Right forelimb (tissue), 1 donor: ENCODE data around the gene YTHDF1.

Experiments used
- DNase-seq: peaks from one replicate; pipeline ENCODE4 v3.0.0-alpha.2; 2018

Gene YTHDF1

GRCh38 chr20:63247671-63248228 lies 31.8 kb upstream of the YTHDF1 start:
- DNase-seq = no peak

GRCh38 chr20:63246490-63247288 lies 30.8 kb upstream of the YTHDF1 start:
- no peak for DNase-seq

GRCh38 chr20:63244468-63244867 lies 28.5 kb upstream of the YTHDF1 start:
- DNase-seq = no peak

GRCh38 chr20:63243604-63244247 lies 27.8 kb upstream of the YTHDF1 start:
- DNase-seq = no peak

GRCh38 chr20:63242736-63243135 lies 26.8 kb upstream of the YTHDF1 start:
- no peak for DNase-seq

GRCh38 chr20:63241272-63241671 lies 25.3 kb upstream of the YTHDF1 start:
- no peak for DNase-seq

- DNase-seq = no peak
These were observed 24.1 kb upstream of the YTHDF1 start for GRCh38 chr20:63240004-63240403.

- no peak for DNase-seq
These were observed 23.5 kb upstream of the YTHDF1 start for GRCh38 chr20:63239431-63239830.

- DNase-seq = no peak
These were observed 22.7 kb upstream of the YTHDF1 start for GRCh38 chr20:63238514-63239125.

- DNase-seq = no peak
These were observed 22.1 kb upstream of the YTHDF1 start for GRCh38 chr20:63238031-63238430.

GRCh38 chr20:63236116-63236837 lies 20.3 kb upstream of the YTHDF1 start:
- no peak for DNase-seq

- no peak for DNase-seq
These were observed 19.6 kb upstream of the YTHDF1 start, which contains the start of gene BIRC7 for GRCh38 chr20:63235399-63235983. BIRC7 (plus strand) TSS chr20:63235905; CDS start chr20:63236097, 192 bp downstream.

- DNase-seq = no peak
These were observed 18.9 kb upstream of the YTHDF1 start for GRCh38 chr20:63234693-63235398.

- DNase-seq = no peak
These were observed 18.0 kb upstream of the YTHDF1 start for GRCh38 chr20:63233924-63234323.

- no peak for DNase-seq
These were observed 17.1 kb upstream of the YTHDF1 start for GRCh38 chr20:63233061-63233344.

GRCh38 chr20:63232235-63233060 lies 16.5 kb upstream of the YTHDF1 start:
- DNase-seq = no peak

- DNase-seq = peak; percentile 77
These were observed 14.9 kb upstream of the YTHDF1 start for GRCh38 chr20:63230800-63231268.

- DNase-seq = no peak
These were observed 12.9 kb upstream of the YTHDF1 start for GRCh38 chr20:63228806-63229205.

GRCh38 chr20:63227260-63227659 lies 11.3 kb upstream of the YTHDF1 start:
- no peak for DNase-seq

GRCh38 chr20:63226042-63226943 lies 10.4 kb upstream of the YTHDF1 start:
- no peak for DNase-seq
